Loucy (cell line): ENCODE measurements around the gene DYRK2.

Experiments
- H2AFZ ChIP-seq: fragments of 200-600 bp; sonication (generic); 2 replicates; pipeline ENCODE4 v1.6.0; 2016; ENCODE audit warnings: antibody characterized with exemption, mild to moderate bottlenecking, low read length, moderate library complexity
- H3F3A ChIP-seq: fragments of 200-600 bp; 2 replicates; pipeline ENCODE4 v1.6.0; 2016; ENCODE audit warnings: antibody characterized with exemption, low read depth, mild to moderate bottlenecking
- H3K27me3 ChIP-seq: fragments of 200-600 bp; sonication (generic); 2 replicates; pipeline ENCODE4 v1.6.1; 2014; ENCODE audit warnings: low read length, mild to moderate bottlenecking; ENCODE audit not compliant: insufficient read depth, poor library complexity, severe bottlenecking
- H3K36me3 ChIP-seq: fragments of 200-600 bp; sonication (generic); 2 replicates; pipeline ENCODE4 v1.6.1; 2016; ENCODE audit warnings: low read length; ENCODE audit not compliant: insufficient read depth
- H3K4me1 ChIP-seq: fragments of 200-600 bp; sonication (generic); 2 replicates; pipeline ENCODE4 v1.5.1; 2014; ENCODE audit warnings: low read length, mild to moderate bottlenecking; ENCODE audit not compliant: insufficient read depth, poor library complexity, severe bottlenecking
- H3K4me2 ChIP-seq: fragments of 200-600 bp; sonication (generic); 2 replicates; pipeline ENCODE4 v1.6.0; 2014; ENCODE audit warnings: antibody characterized with exemption, low read length, low read depth, mild to moderate bottlenecking; ENCODE audit not compliant: poor library complexity, severe bottlenecking
- H3K4me3 ChIP-seq: fragments of 200-600 bp; sonication (generic); 2 replicates; pipeline ENCODE4 v1.5.1; 2014; ENCODE audit warnings: low read length, mild to moderate bottlenecking, mixed read lengths; ENCODE audit not compliant: poor library complexity, severe bottlenecking
- H3K79me2 ChIP-seq: fragments of 200-600 bp; sonication (generic); 2 replicates; pipeline ENCODE4 v1.6.1; 2014; ENCODE audit warnings: low read length; ENCODE audit not compliant: insufficient read depth
- H3K9ac ChIP-seq: fragments of 200-600 bp; sonication (generic); 2 replicates; pipeline ENCODE4 v1.6.0; 2014; ENCODE audit warnings: mild to moderate bottlenecking, low read depth, low read length, moderate library complexity; ENCODE audit not compliant: poor library complexity, severe bottlenecking
- H3K9me2 ChIP-seq: fragments of 200-600 bp; sonication (generic); replicated peaks from 2 replicates; pipeline ENCODE4 v1.6.1; 2016; ENCODE audit warnings: low read depth, low read length, mixed read lengths
- H3K9me3 ChIP-seq: fragments of 200-600 bp; sonication (generic); 2 replicates; pipeline ENCODE4 v1.6.1; 2014; ENCODE audit warnings: mild to moderate bottlenecking, antibody characterized with exemption, low read length, low read depth; ENCODE audit not compliant: insufficient read depth
- H4K20me1 ChIP-seq: fragments of 200-600 bp; sonication (generic); 2 replicates; pipeline ENCODE4 v1.6.0; 2014; ENCODE audit warnings: antibody characterized with exemption, low read length, mild to moderate bottlenecking; ENCODE audit not compliant: insufficient read depth, poor library complexity, severe bottlenecking
- CTCF ChIP-seq: fragments of 200-600 bp; sonication (generic); conservative IDR thresholded peaks from 2 replicates; pipeline ENCODE4 v1.5.1; 2014; ENCODE audit warnings: mild to moderate bottlenecking, antibody characterized with exemption, low read length
- EZH2phosphoT487 ChIP-seq: fragments of 200-600 bp; IDR thresholded peaks from 2 replicates; pipeline ENCODE4 v1.6.1; 2018; ENCODE audit warnings: antibody characterized with exemption, mild to moderate bottlenecking, moderate library complexity, borderline replicate concordance

DYRK2 gene

GRCh38 chr12:67691220-67691619 is 42.7 kb downstream of the DYRK2 start:
- TF ChIP-seq CTCF (no peak), EZH2phosphoT487 (no peak)
- Histone ChIP-seq H3K9me2 (no peaks in the 10 kb centered on the region), H3K79me2 (no peaks in the 10 kb centered on the region), H3K36me3 (no peaks in the 10 kb centered on the region), H4K20me1 (no peaks in the 10 kb centered on the region), H2AFZ (no peak overlapping the region), H3F3A (no peaks in the 10 kb centered on the region), H3K4me1 (peaks cover 21% of the 10 kb centered on the region), H3K9me3 (no peaks in the 10 kb centered on the region), H3K27me3 (no peaks in the 10 kb centered on the region), H3K4me2 (no peak overlapping the region), H3K4me3 (no peak overlapping the region), H3K9ac (no peak overlapping the region)

- Histone ChIP-seq H2AFZ (no peak overlapping the region), H3K4me1 (peaks cover 25% of the 10 kb centered on the region)
Observed at GRCh38 chr12:67692135-67692534, 43.6 kb downstream of the DYRK2 start.

GRCh38 chr12:67692966-67693365 is 44.4 kb downstream of the DYRK2 start:
- H2AFZ ChIP-seq, result no peak overlapping the region
- no peak for TF ChIP-seq EZH2phosphoT487
- TF ChIP-seq CTCF, result no peak
- H3K27me3 ChIP-seq, result no peaks in the 10 kb centered on the region

More at GRCh38 chr12:67692135-67692534, 43.6 kb downstream of the DYRK2 start:
- TF ChIP-seq CTCF, result no peak
- no peak for TF ChIP-seq EZH2phosphoT487
- no peaks in the 10 kb centered on the region for H3K9me3 ChIP-seq
- no peaks in the 10 kb centered on the region for H3K79me2 ChIP-seq
- no peak overlapping the region for H3K9ac ChIP-seq
- H3K36me3 ChIP-seq, result no peaks in the 10 kb centered on the region
- no peak overlapping the region for H3K4me3 ChIP-seq
- no peaks in the 10 kb centered on the region for H3F3A ChIP-seq
- no peaks in the 10 kb centered on the region for H3K9me2 ChIP-seq
- no peaks in the 10 kb centered on the region for H3K27me3 ChIP-seq
- H4K20me1 ChIP-seq, result no peaks in the 10 kb centered on the region
- H3K4me2 ChIP-seq, result no peak overlapping the region

More at GRCh38 chr12:67692966-67693365, 44.4 kb downstream of the DYRK2 start:
- Histone ChIP-seq H3K4me1 (peaks cover 33% of the 10 kb centered on the region), H3K9me3 (no peaks in the 10 kb centered on the region), H3K9me2 (no peaks in the 10 kb centered on the region), H3K36me3 (no peaks in the 10 kb centered on the region), H3K4me3 (no peak overlapping the region), H4K20me1 (no peaks in the 10 kb centered on the region), H3F3A (no peaks in the 10 kb centered on the region; the same call in 1 of the 2 replicates), H3K9ac (no peak overlapping the region), H3K4me2 (no peak overlapping the region), H3K79me2 (no peaks in the 10 kb centered on the region)
